Fibroblast of skin of right biceps (primary cell): ENCODE results near the gene SLC6A1.

Experiments
- DNase-seq: peaks from one replicate; pipeline ENCODE4 v3.0.0-alpha.2; 2013

Gene SLC6A1

GRCh38 chr3:10972072-10972782 is 20.3 kb upstream of the SLC6A1 start:
- DNase-seq, result no peak

GRCh38 chr3:10973046-10973595 is 19.4 kb upstream of the SLC6A1 start:
- DNase-seq, result no peak

- no peak for DNase-seq
These were observed 18.4 kb upstream of the SLC6A1 start for GRCh38 chr3:10974131-10974530.

- DNase-seq, result no peak
These were observed 17.7 kb upstream of the SLC6A1 start for GRCh38 chr3:10974746-10975375.

- no peak for DNase-seq
These were observed 16.8 kb upstream of the SLC6A1 start for GRCh38 chr3:10975695-10976234.

GRCh38 chr3:10976770-10977169 is 15.8 kb upstream of the SLC6A1 start:
- no peak for DNase-seq

GRCh38 chr3:10977892-10978510 is 14.5 kb upstream of the SLC6A1 start:
- peak; percentile 88 for DNase-seq

GRCh38 chr3:10978956-10979355 is 13.6 kb upstream of the SLC6A1 start:
- DNase-seq, result no peak

- no peak for DNase-seq
These were observed 12.2 kb upstream of the SLC6A1 start for GRCh38 chr3:10980312-10980711.

- DNase-seq, result no peak
These were observed 11.5 kb upstream of the SLC6A1 start for GRCh38 chr3:10981031-10981430.

GRCh38 chr3:10981961-10982360 is 10.6 kb upstream of the SLC6A1 start:
- peak; percentile 89 for DNase-seq

- DNase-seq, result peak; percentile 9
These were observed 9.8 kb upstream of the SLC6A1 start for GRCh38 chr3:10982782-10983181.

GRCh38 chr3:10983219-10983916 is 9.2 kb upstream of the SLC6A1 start:
- peak; percentile 26 for DNase-seq

GRCh38 chr3:10984371-10984896 is 8.1 kb upstream of the SLC6A1 start:
- DNase-seq, result no peak

- no peak for DNase-seq
These were observed 7.4 kb upstream of the SLC6A1 start for GRCh38 chr3:10985181-10985580.

- DNase-seq, result no peak
These were observed 6.0 kb upstream of the SLC6A1 start for GRCh38 chr3:10986592-10986991.

- DNase-seq, result no peak
These were observed 4.4 kb upstream of the SLC6A1 start for GRCh38 chr3:10988001-10988665.

GRCh38 chr3:10988991-10989484 is 3.5 kb upstream of the SLC6A1 start:
- no peak for DNase-seq

GRCh38 chr3:10992943-10993728 is 588 bp downstream of the SLC6A1 start:
- DNase-seq, result no peak

- no peak for DNase-seq
These were observed 1.1 kb downstream of the SLC6A1 start for GRCh38 chr3:10993729-10994065.

- DNase-seq, result no peak
These were observed 1.8 kb downstream of the SLC6A1 start for GRCh38 chr3:10994306-10994705.
